ENCODE measurements around the gene CD52. TPM values are rescaled to one million over a fixed set of nuclear protein-coding genes. Genes with fewer than 3 reads are reported as not detected.
A peak's percentile ranks its signal among the peaks of the same experiment; 100 is the strongest.

CD52 gene
- total and polyA plus RNA-seq, 2 of the 13 experiments (the other 11 are each of a cell fraction or from before 2014, with no cell fraction given): 0.32 TPM; not detected in 1

GRCh38 chr1:26279456-26280332 is 38.1 kb upstream of the CD52 start, which contains the start of gene SH3BGRL3 (continued):
- no peak for TF ChIP-seq REST (IDR thresholded peaks at IDR 0.05; ENCODE audit: borderline replicate concordance in 1 of 2, low read depth in 1 of 2, low read length in 2 of 2)
- TF ChIP-seq ZNF34 (CRISPR knock-in tag; IDR thresholded peaks at IDR 0.05; ENCODE audit: borderline replicate concordance): peak; percentile 70; the same call in 1 of the 2 replicates
- TF ChIP-seq ZNF282 (IDR thresholded peaks at IDR 0.05; ENCODE audit: partially characterized antibody): no peak
- TF ChIP-seq ZSCAN20 (CRISPR knock-in tag; IDR thresholded peaks at IDR 0.05; ENCODE audit: borderline replicate concordance): no peak
- no peak for TF ChIP-seq KLF15 (CRISPR knock-in tag; IDR thresholded peaks at IDR 0.05; ENCODE audit: borderline replicate concordance)
- no peak for TF ChIP-seq TIGD3 (CRISPR knock-in tag; IDR thresholded peaks at IDR 0.05; ENCODE audit: borderline replicate concordance)
- TF ChIP-seq TEF (CRISPR knock-in tag; IDR thresholded peaks at IDR 0.05): no peak
- TF ChIP-seq ZNF710 (CRISPR knock-in tag; IDR thresholded peaks at IDR 0.05; ENCODE audit: borderline replicate concordance): peak; percentile 34; the same call in 1 of the 2 replicates
- TF ChIP-seq ZNF430 (CRISPR knock-in tag; IDR thresholded peaks at IDR 0.05): peak; percentile 64; the same call in 1 of the 2 replicates
- no peak for TF ChIP-seq TP53 (CRISPR knock-in tag; conservative IDR thresholded peaks at IDR 0.05)
- no peak; the same call in 1 of the 2 replicates for TF ChIP-seq DMAP1 (CRISPR knock-in tag; IDR thresholded peaks at IDR 0.05)
- peak; percentile 83; the same call in 1 of the 2 replicates for TF ChIP-seq ZNF709 (CRISPR knock-in tag; IDR thresholded peaks at IDR 0.05)
- TF ChIP-seq TAF15 (IDR thresholded peaks at IDR 0.05; ENCODE audit: low read depth, low read length, poor library complexity, severe bottlenecking): peak; percentile 82
- TF ChIP-seq ZNF878 (CRISPR knock-in tag; IDR thresholded peaks at IDR 0.05): no peak
- no peak for TF ChIP-seq ZNF296 (CRISPR knock-in tag; conservative IDR thresholded peaks at IDR 0.05)
- TF ChIP-seq SALL2 (CRISPR knock-in tag; IDR thresholded peaks at IDR 0.05): 0 out of 2 replicates have a peak, but pooled peaks have one; percentile 51
- no peak for TF ChIP-seq BCL6 (CRISPR knock-in tag; IDR thresholded peaks at IDR 0.05)
- TF ChIP-seq BATF2 (CRISPR knock-in tag; IDR thresholded peaks at IDR 0.05): peak; percentile 60
- no peak for TF ChIP-seq ZKSCAN1 (IDR thresholded peaks at IDR 0.05; ENCODE audit: low read length)
- peak; percentile 67 for TF ChIP-seq CCDC6 (CRISPR knock-in tag; IDR thresholded peaks at IDR 0.05)
- TF ChIP-seq NCOA1 (CRISPR knock-in tag; IDR thresholded peaks at IDR 0.05): no peak

Data from HepG2 (cell line).